K562 (cell line): ENCODE results near the gene PTPRO. TPM values are rescaled to one million over a fixed set of nuclear protein-coding genes. Genes with fewer than 3 reads are reported as not detected.

Source experiments
- ATAC-seq: fragments of 200-7000 bp; cut with Tn5 transposase; 3 replicates; pipeline ENCODE4 v1.9.1; 2020; ENCODE audit warnings: moderate library complexity
- BruUV-seq: library from RNA; stranded (reverse); fragments of 400-500 nt; replicated peaks from 2 replicates; lab custom pipeline; 2021; lab: Mats Ljungman, UMichigan
- CTCF ChIA-PET: fragments of 300-600 bp; formaldehyde crosslinking; extraction: SDS; loops from one replicate; lab custom pipeline; 2021; ENCODE audit warnings: low intra/inter-chr PET ratio; lab: Yijun Ruan, JAX
- POLR2A ChIA-PET: fragments of 300-600, 350-650 bp; sonication (Branson Sonifier 250); formaldehyde crosslinking; extraction: SDS; loops from one replicate; lab custom pipeline; 2021; ENCODE audit warnings: antibody characterized with exemption, inconsistent platforms; lab: Yijun Ruan, JAX
- DNase-seq, 4 experiments: peaks; one replicate each; pipeline versions ENCODE4 v3.0.0 to v3.0.0-alpha.2; 2011 to 2018; ENCODE audit warnings: low spot score in 3 of 4, mixed read lengths in 3 of 4; ENCODE audit errors: extremely low read depth in 1 of 4
- FAIRE-seq: peaks from 2 replicates; lab custom pipeline; 2011; peaks lifted over from hg19 to GRCh38; lab: Jason Lieb, UNC
- H2AFZ ChIP-seq: 2 replicates; pipeline ENCODE4 v1.6.0; 2011; ENCODE audit warnings: low read depth, low read length, control low read depth, inconsistent platforms
- H3K27ac ChIP-seq: fragments of 200-600 bp; 3 replicates; pipeline ENCODE4 v1.8.0; 2011; ENCODE audit warnings: low read depth, mild to moderate bottlenecking, control low read depth, inconsistent platforms, low read length, moderate library complexity, mixed read lengths; ENCODE audit errors: extremely low read depth
- H3K27me3 ChIP-seq, 2 experiments: fragments of 300-600 bp in 1 of 2; 2 replicates in 1 of 2; 3 replicates in 1 of 2; pipeline versions ENCODE4 v1.6.0 to v1.8.0; 2011; ENCODE audit warnings: inconsistent platforms in 2 of 2, low read length in 2 of 2, mild to moderate bottlenecking in 1 of 2, mixed read lengths in 1 of 2, moderate library complexity in 1 of 2; ENCODE audit not compliant: control insufficient read depth in 2 of 2, insufficient read depth in 2 of 2
- H3K36me3 ChIP-seq: fragments of 300-600 bp; 3 replicates; pipeline ENCODE4 v1.8.0; 2011; ENCODE audit warnings: mild to moderate bottlenecking, low read length, inconsistent platforms; ENCODE audit not compliant: control insufficient read depth, insufficient read depth
- H3K4me1 ChIP-seq, 2 experiments: fragments of 200-600 bp in 1 of 2; replicated peaks in 1 of 2; 2 replicates in 1 of 2; 3 replicates in 1 of 2; pipeline versions ENCODE4 v1.5.1 to v1.8.0; 2011; ENCODE audit warnings: inconsistent platforms in 2 of 2, low read length in 2 of 2, mild to moderate bottlenecking in 1 of 2, mixed read lengths in 1 of 2, moderate library complexity in 1 of 2; ENCODE audit not compliant: control insufficient read depth in 2 of 2, insufficient read depth in 2 of 2
- H3K4me2 ChIP-seq: 2 replicates; pipeline ENCODE4 v1.6.1; 2011; ENCODE audit warnings: low read length, control low read depth, inconsistent platforms, mixed read lengths; ENCODE audit not compliant: insufficient read depth
- H3K4me3 ChIP-seq: fragments of 200-600 bp; sonication (generic), shearing (Covaris generic); 2 replicates; pipeline ENCODE4 v1.5.1; 2016; ENCODE audit warnings: control low read depth, inconsistent platforms
- H3K79me2 ChIP-seq: fragments of 200-600 bp; 3 replicates; pipeline ENCODE4 v1.8.0; 2011; ENCODE audit warnings: low read length, inconsistent platforms; ENCODE audit not compliant: control insufficient read depth, insufficient read depth
- H3K9ac ChIP-seq, 2 experiments: 2 replicates each; pipeline versions ENCODE4 v1.6.0 to v1.6.1; 2011; ENCODE audit warnings: low read depth in 2 of 2, low read length in 2 of 2, control low read depth in 1 of 2, inconsistent platforms in 1 of 2, mild to moderate bottlenecking in 1 of 2, mixed read lengths in 1 of 2; ENCODE audit not compliant: insufficient read depth in 1 of 2
- H3K9me1 ChIP-seq: one replicate; pipeline ENCODE4 v1.6.0; 2011; ENCODE audit warnings: inconsistent platforms, mild to moderate bottlenecking, low read length, moderate library complexity; ENCODE audit not compliant: control insufficient read depth, insufficient read depth
- H3K9me3 ChIP-seq: replicated peaks from 2 replicates; pipeline ENCODE4 v1.5.1; 2011; ENCODE audit warnings: low read depth, low read length, inconsistent platforms; ENCODE audit not compliant: control insufficient read depth, insufficient read depth
- H4K20me1 ChIP-seq: replicated peaks from 2 replicates; pipeline ENCODE4 v1.6.1; 2011; ENCODE audit warnings: low read length, inconsistent platforms, mixed read lengths; ENCODE audit not compliant: control insufficient read depth, insufficient read depth
- CTCF ChIP-seq, 3 experiments: IDR thresholded peaks in 2 of 3; conservative IDR thresholded peaks in 1 of 3; 2 replicates each; pipeline ENCODE4 v1.5.1; 2011 to 2012; ENCODE audit warnings: low read length in 3 of 3, mild to moderate bottlenecking in 3 of 3, control low read depth in 2 of 3, improper control_type of control experiment in 1 of 3, inconsistent platforms in 1 of 3, low read depth in 1 of 3, mixed read lengths in 1 of 3, moderate library complexity in 1 of 3; ENCODE audit not compliant: insufficient read depth in 2 of 3
- DMBX1 ChIP-seq: fragments of 250-450 bp; sonication (Bioruptor Pico); IDR thresholded peaks from 2 replicates; pipeline ENCODE4 v1.8.0; 2022; ENCODE audit warnings: inconsistent platforms, mild to moderate bottlenecking, moderate library complexity, borderline replicate concordance
- GTF2E2 ChIP-seq: fragments of 200-800 bp; sonication (Bioruptor generic); IDR thresholded peaks from 2 replicates; pipeline ENCODE4 v1.6.1; 2016; ENCODE audit warnings: missing genetic modification characterization, missing compliant biosample characterization
- GTF2F1 ChIP-seq: IDR thresholded peaks from 2 replicates; pipeline ENCODE4 v1.6.1; 2011; ENCODE audit warnings: low read depth, low read length, improper control_type of control experiment
- KLF6 ChIP-seq: fragments of 250-450 bp; sonication (Bioruptor Pico); IDR thresholded peaks from 2 replicates; pipeline ENCODE4 v1.4.0; 2020; ENCODE audit warnings: mild to moderate bottlenecking, moderate library complexity, borderline replicate concordance
- MCM3 ChIP-seq: fragments of 450-650 bp; IDR thresholded peaks from 2 replicates; pipeline ENCODE4 v1.6.1; 2016
- NCOA4 ChIP-seq: fragments of 450-650 bp; IDR thresholded peaks from 2 replicates; pipeline ENCODE4 v1.6.1; 2018; ENCODE audit warnings: mild to moderate bottlenecking; ENCODE audit not compliant: partially characterized antibody
- SFPQ ChIP-seq: fragments of 200-400 bp; formaldehyde crosslinking; IDR thresholded peaks from 2 replicates; pipeline ENCODE4 v1.6.1; 2017; ENCODE audit warnings: mild to moderate bottlenecking, low read depth, low read length, moderate library complexity
- SRSF9 ChIP-seq: fragments of 200-400 bp; formaldehyde crosslinking; IDR thresholded peaks from 2 replicates; pipeline ENCODE4 v1.6.1; 2017; ENCODE audit warnings: low read depth, low read length, borderline replicate concordance
- STAT5B ChIP-seq: fragments of 250-450 bp; sonication (Bioruptor Pico); IDR thresholded peaks from 2 replicates; pipeline ENCODE4 v1.8.0; 2021; ENCODE audit warnings: mild to moderate bottlenecking, inconsistent platforms
- ZNF785 ChIP-seq: fragments of 250-450 bp; sonication (Bioruptor Pico); IDR thresholded peaks from 2 replicates; pipeline ENCODE4 v1.4.0; 2020; ENCODE audit warnings: mild to moderate bottlenecking
- WGBS: fragments of 100-300 bp; shearing (Covaris generic); methylation state at CpG from one replicate; pipeline ENCODE4 v1.1.6; 2016; ENCODE audit warnings: low coverage, mixed read lengths; ENCODE audit not compliant: insufficient coverage; ENCODE audit errors: missing lambda C conversion rate; 5-methylcytosine and 5-hydroxymethylcytosine counted together
- in situ Hi-C: fragments of 300-500 bp; cut with MboI; formaldehyde crosslinking; loops from 4 replicates; pipeline ENCODE4 v1.15.0; 2018; ENCODE audit warnings: inconsistent platforms, mixed read lengths
- intact Hi-C: fragments of 100-400 bp; cut with micrococcal nuclease; formaldehyde crosslinking; loops from 2 replicates; pipeline ENCODE4 v1.14.2; 2022
- polyA plus RNA-seq, 8 experiments: library from polyadenylated mRNA; depleted of rRNA in 4 of 8; stranded (reverse) in 5 of 8; unstranded in 3 of 8; fragments of >200 nt; fragmentation: Nextera tagmentation in 2 of 8; fragmentation: Illumina TruSeq in 1 of 8; extraction: Ambion mirVana in 2 of 8; extraction: Trizol in 1 of 8; gene quantifications; 2 replicates each; pipeline versions ENCODE4 v1.2.1 to v1.2.3, GENCODE V29; 2011 to 2014; ENCODE audit warnings: inconsistent platforms in 1 of 8, missing spikeins in 1 of 8
- total RNA-seq, 7 experiments: library from RNA; depleted of rRNA in 6 of 7; stranded (reverse); fragments of >200 nt in 6 of 7; fragmentation: Illumina TruSeq in 2 of 7; extraction: Trizol in 2 of 7; gene quantifications; 2 replicates each; pipeline versions ENCODE4 v1.2.1 to v1.2.3, GENCODE V29; 2011 to 2021; ENCODE audit warnings: low replicate concordance in 1 of 7

Gene PTPRO
- total and polyA plus RNA-seq, 9 of the 15 experiments (the other 6 are each of a cell fraction or from before 2014, with no cell fraction given): 0.22 TPM; not detected in 8

GRCh38 chr12:15469356-15469755, 147.0 kb downstream of the PTPRO start:
- Histone ChIP-seq H3K4me2 (no peak overlapping the region), H2AFZ (no peak overlapping the region), H3K9me3 (no peaks in the 10 kb centered on the region), H3K9ac (no peak overlapping the region), H3K79me2 (no peaks in the 10 kb centered on the region), H3K4me1 (no peaks in the 10 kb centered on the region), H3K9me1 (no peaks in the 10 kb centered on the region), H3K27me3 (no peaks in the 10 kb centered on the region), H3K4me3 (no peak overlapping the region), H4K20me1 (no peaks in the 10 kb centered on the region), H3K27ac (no peak overlapping the region), H3K36me3 (no peaks in the 10 kb centered on the region)
- DNase-seq (no peak), ATAC-seq (no peak), FAIRE-seq (no peak)
- WGBS: 0% methylated on average over 3 of the region's 4 CpGs
- CTCF ChIA-PET: no interaction called here
- POLR2A ChIA-PET: no interaction called here
- TF ChIP-seq STAT5B (no peak), KLF6 (CRISPR knock-in tag) (no peak), ZNF785 (CRISPR knock-in tag) (no peak), SFPQ (no peak), CTCF (IDR thresholded peaks at IDR 0.05 in 2 of 3, conservative IDR thresholded peaks at IDR 0.05 in 1 of 3; ENCODE audit: insufficient read depth in 2 of 3, low read depth in 1 of 3, low read length in 3 of 3) (no peak), NCOA4 (no peak), DMBX1 (CRISPR knock-in tag) (no peak), SRSF9 (no peak), MCM3 (no peak), GTF2E2 (tag) (no peak), GTF2F1 (no peak)
- intact Hi-C loops: no loop called here
- BruUV-seq: no TSS peak
- in situ Hi-C loops: no loop called here
